Smooth muscle cell of the pulmonary artery (primary cell): ENCODE measurements around the gene OR4E1. TPM values are rescaled to one million over a fixed set of nuclear protein-coding genes. Genes with fewer than 3 reads are reported as not detected.

Experiments used
- total RNA-seq: library from RNA; depleted of rRNA; stranded (reverse); fragments of >200 nt; gene quantifications from 2 replicates; pipeline ENCODE4 v1.2.3, GENCODE V29; 2014

The OR4E1 gene, protein sequence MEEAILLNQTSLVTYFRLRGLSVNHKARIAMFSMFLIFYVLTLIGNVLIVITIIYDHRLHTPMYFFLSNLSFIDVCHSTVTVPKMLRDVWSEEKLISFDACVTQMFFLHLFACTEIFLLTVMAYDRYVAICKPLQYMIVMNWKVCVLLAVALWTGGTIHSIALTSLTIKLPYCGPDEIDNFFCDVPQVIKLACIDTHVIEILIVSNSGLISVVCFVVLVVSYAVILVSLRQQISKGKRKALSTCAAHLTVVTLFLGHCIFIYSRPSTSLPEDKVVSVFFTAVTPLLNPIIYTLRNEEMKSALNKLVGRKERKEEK
- not detected in 2 replicates for total RNA-seq

DNA sequence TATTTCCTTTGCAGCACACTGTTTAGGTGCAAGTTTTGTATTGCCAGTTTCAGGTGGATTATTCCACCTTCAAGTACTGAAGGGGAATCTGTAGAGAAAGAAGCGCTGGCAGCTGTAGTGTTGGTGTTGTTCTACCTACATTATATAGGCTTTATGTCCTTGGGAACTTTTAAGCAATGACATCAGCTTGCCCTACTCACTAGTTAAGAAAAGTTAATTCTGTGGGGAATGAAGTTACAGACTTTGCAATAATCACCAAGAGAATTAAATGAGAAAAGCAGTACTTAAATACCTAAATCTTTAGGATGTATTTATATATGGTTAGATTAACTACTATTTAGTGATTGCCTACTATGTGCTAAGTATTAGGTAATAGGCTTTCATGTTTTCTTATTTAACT is at the start of gene OR4E1:
Gene OR4E1, minus strand, starts transcription at position 101 of the 400 bp plus-strand sequence. CDS start 2,883 bp downstream, outside the sequence.

DNA sequence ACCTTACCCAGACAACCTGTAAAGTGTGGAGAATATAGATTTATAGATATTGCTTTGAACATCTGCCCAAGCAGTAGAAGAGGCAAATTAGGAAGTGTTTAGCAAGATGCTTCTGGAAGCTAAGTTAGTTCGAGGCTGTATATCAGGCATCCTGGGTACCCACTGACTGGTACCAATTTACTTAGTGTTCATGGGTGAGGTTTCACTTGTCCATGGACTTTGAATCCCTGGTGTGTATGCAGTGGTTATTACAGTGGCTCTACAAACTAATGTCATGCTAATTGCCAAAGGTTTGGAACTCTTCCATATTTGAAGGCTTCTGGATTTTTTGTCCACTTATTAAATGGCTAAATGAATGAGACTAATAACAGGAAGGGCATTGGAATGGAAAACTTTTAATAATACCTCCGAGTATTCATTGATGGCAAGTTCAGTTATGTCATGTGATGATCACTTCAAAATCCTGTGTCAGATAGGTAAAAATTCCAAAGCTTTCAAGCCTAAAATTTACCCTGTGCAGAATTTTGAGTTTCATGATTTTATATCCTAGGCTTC is 20.2 kb downstream of the OR4E1 start, which contains the start of gene OR4E2:
Gene OR4E2, plus strand, starts transcription at position 505 of the 555 bp plus-strand sequence. CDS start 11,248 bp downstream, outside the sequence.

DNA sequence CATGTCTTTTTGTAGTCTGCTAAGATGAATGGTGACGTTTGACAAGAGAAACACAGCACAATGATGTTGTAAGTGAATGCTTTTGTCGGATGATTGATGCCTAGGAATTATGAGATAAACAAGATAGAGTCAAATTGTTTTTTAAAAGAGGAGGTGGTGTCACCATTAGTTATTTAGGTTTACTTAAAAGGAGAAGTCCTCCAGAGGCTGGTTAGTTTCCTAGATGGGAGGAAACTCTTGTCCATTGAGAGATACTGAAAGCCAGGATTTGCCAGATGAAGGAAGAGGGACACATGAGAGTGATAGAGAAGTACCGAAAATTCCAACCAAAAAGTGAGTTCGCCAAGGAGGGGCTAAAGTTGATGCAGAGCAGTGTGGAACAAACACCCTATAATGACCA is 38.8 kb downstream of the OR4E1 start, which contains the start of gene OR10G2:
Gene OR10G2, minus strand, starts transcription at position 101 of the 400 bp plus-strand sequence. Its CDS starts 98 bp downstream, at position 3.

Other genes with a start within 250 kb of the OR4E1 start
- 62.2 and 69.1 TPM in 2 replicates for gene CHD8, start 217.7 kb downstream of the OR4E1 start, total RNA-seq
- 39.1 and 40.9 TPM in 2 replicates for gene RAB2B, start 196.9 kb downstream of the OR4E1 start, total RNA-seq
- gene TOX4, start 196.6 kb downstream of the OR4E1 start, total RNA-seq, result 48.3 and 50.6 TPM in 2 replicates
- gene METTL3, start 162.5 kb downstream of the OR4E1 start, total RNA-seq, result 43.2 and 44.6 TPM in 2 replicates
- gene SALL2, start 147.5 kb downstream of the OR4E1 start, total RNA-seq, result 5.0 and 6.0 TPM in 2 replicates
- not detected in 2 replicates for gene OR10G3, start 93.7 kb downstream of the OR4E1 start, total RNA-seq
- not detected in 2 replicates for gene OR10G2, start 38.9 kb downstream of the OR4E1 start, total RNA-seq
- gene OR4E2, start 20.0 kb downstream of the OR4E1 start, total RNA-seq, result not detected in 2 replicates